Activated CD8-positive, alpha-beta T cell treated with anti-CD3 and anti-CD28 coated beads, Interleukin-2, amount 10 ng/mL, durations not matched to agents 7 days and 5 days (primary cell): ENCODE results near the gene ASCC1. TPM values are rescaled to one million over a fixed set of nuclear protein-coding genes. Genes with fewer than 3 reads are reported as not detected.

ENCODE experiments used
- ATAC-seq: fragments of 150-1000 bp; cut with Tn5 transposase; one replicate; pipeline ENCODE4 v1.10.0; 2021; ENCODE audit warnings: moderate library complexity
- CTCF ChIA-PET: fragments of 350-600 bp; sonication (Branson Sonifier 250); formaldehyde crosslinking; loops from one replicate; lab custom pipeline; 2021; ENCODE audit warnings: antibody characterized with exemption; lab: Charles Lee
- POLR2A ChIA-PET: fragments of 350-600 bp; sonication (Branson Sonifier 250); formaldehyde crosslinking; loops from one replicate; lab custom pipeline; 2021; ENCODE audit warnings: antibody characterized with exemption; lab: Charles Lee
- DNase-seq: peaks from one replicate; pipeline ENCODE4 v3.0.0-alpha.2; 2020
- H3K27ac Mint-ChIP-seq: one replicate; pipeline ENCODE4 v1.8.0; 2021; ENCODE audit warnings: mild to moderate bottlenecking, mixed read lengths
- H3K27me3 Mint-ChIP-seq: one replicate; pipeline ENCODE4 v1.8.0; 2021; ENCODE audit warnings: low read depth, mixed read lengths
- H3K36me3 Mint-ChIP-seq: one replicate; pipeline ENCODE4 v1.8.0; 2021; ENCODE audit warnings: low read depth, mixed read lengths
- H3K4me1 Mint-ChIP-seq: one replicate; pipeline ENCODE4 v1.8.0; 2021; ENCODE audit warnings: low read depth, mixed read lengths
- H3K4me3 Mint-ChIP-seq: one replicate; pipeline ENCODE4 v1.8.0; 2021; ENCODE audit warnings: mild to moderate bottlenecking, mixed read lengths
- H3K9me3 Mint-ChIP-seq: one replicate; pipeline ENCODE4 v1.8.0; 2022; ENCODE audit warnings: mixed read lengths; ENCODE audit not compliant: insufficient read depth
- total RNA-seq, 2 experiments: library from RNA; stranded (reverse); gene quantifications; one replicate each; pipeline ENCODE4 v1.2.3, GENCODE V29; 2021

The ASCC1 gene
- total RNA-seq, 2 experiments from 2014 or later = 34.8 to 40.3 TPM

DNA sequence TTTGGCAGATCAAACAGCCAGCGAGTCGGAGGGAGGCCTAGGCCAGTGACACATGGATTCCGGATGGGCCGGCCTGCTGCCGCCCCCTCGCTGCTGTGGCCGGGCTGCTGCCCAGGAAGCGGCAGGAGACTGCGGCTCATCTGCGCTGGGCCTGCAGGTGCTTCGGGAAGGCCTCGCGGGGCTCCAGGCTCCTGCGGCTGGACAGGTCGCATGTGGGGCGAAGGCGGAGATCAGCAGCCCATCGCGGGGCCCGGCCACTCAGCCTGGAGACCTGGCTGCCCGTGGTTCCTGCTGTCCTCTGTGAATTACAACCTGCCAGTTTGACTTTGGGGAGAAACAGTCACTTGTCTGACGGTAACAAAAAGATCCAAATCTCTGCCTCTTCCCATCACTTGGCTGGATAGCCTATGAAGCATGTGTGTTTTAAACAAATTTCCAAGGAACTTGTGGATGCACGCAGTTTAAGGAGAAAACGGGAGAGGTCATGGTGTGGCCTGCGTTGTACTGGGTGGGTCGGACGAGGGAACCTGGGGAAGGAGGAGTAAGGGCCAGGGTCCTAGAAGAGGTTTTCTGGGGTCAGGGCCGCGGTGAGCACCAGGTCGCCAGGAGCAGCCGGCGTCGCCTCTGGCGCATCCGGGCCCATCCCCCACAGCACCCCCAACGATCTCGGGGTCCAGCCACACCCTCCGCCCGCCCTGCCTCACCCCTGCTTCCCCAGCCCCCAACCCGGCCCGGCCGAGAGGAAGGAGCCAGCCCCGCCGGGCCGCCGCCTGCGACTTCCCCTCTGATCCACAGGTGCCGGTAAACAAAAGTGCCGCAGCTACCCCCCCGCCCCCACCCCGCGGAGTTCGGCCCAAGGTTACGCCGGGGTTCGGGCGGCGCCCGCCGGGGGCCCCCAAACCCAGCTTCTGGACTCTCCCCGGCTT lies 129.3 kb downstream of the ASCC1 start:
- ChIA-PET POLR2A (interaction anchor here (0.8 to 3.5 kb wide), 8 partner anchors 10 to 234 kb away, joined by 3 to 51 read pairs (median 6); partner anchors contain the start of genes ANAPC16 and ASCC1), CTCF (interaction anchor here (1.1 to 1.9 kb wide), 4 partner anchors 10 to 253 kb away, joined by 3 to 13 read pairs (median 5); no protein-coding TSS in a partner anchor)
- Mint-ChIP-seq H3K36me3 (peaks cover 49% of the 10 kb centered on the region), H3K4me3 (peak overlapping the region; percentile 87), H3K9me3 (no peaks in the 10 kb centered on the region), H3K4me1 (peaks cover 68% of the 10 kb centered on the region), H3K27ac (peak overlapping the region; percentile 94), H3K27me3 (no peaks in the 10 kb centered on the region)
- DNase-seq (peak; percentile 82), ATAC-seq (peak; percentile 18)

- peak; percentile 41 for DNase-seq
- Mint-ChIP-seq H3K9me3 (no peaks in the 10 kb centered on the region), H3K27me3 (no peaks in the 10 kb centered on the region), H3K36me3 (peaks cover 53% of the 10 kb centered on the region), H3K27ac (peak overlapping the region; percentile 94), H3K4me1 (peaks cover 75% of the 10 kb centered on the region), H3K4me3 (peak overlapping the region; percentile 87)
- ATAC-seq = no peak
- POLR2A ChIA-PET = interaction anchor here (0.8 to 3.0 kb wide), 5 partner anchors 22 to 236 kb away, joined by 3 to 15 read pairs (median 4); no protein-coding TSS in a partner anchor
- CTCF ChIA-PET = interaction anchor here (1.0 to 1.3 kb wide), 4 partner anchors 9 to 248 kb away, joined by 3 to 13 read pairs (median 3); no protein-coding TSS in a partner anchor
Measured at GRCh38 chr10:72085864-72086465, 130.1 kb downstream of the ASCC1 start.

- POLR2A ChIA-PET = interaction anchor here (0.9 to 3.0 kb wide), 5 partner anchors 23 to 237 kb away, joined by 3 to 15 read pairs (median 4); no protein-coding TSS in a partner anchor
- Mint-ChIP-seq H3K4me1 (peaks cover 80% of the 10 kb centered on the region), H3K9me3 (no peaks in the 10 kb centered on the region), H3K4me3 (peak overlapping the region; percentile 87), H3K36me3 (peaks cover 54% of the 10 kb centered on the region), H3K27ac (peak overlapping the region; percentile 94), H3K27me3 (no peaks in the 10 kb centered on the region)
- CTCF ChIA-PET = interaction anchor here (0.7 to 1.5 kb wide), 7 partner anchors 15 to 252 kb away, joined by 3 to 13 read pairs (median 5); no protein-coding TSS in a partner anchor
- DNase-seq = no peak
- no peak for ATAC-seq
Measured at GRCh38 chr10:72085166-72085565, 130.9 kb downstream of the ASCC1 start.

DNA sequence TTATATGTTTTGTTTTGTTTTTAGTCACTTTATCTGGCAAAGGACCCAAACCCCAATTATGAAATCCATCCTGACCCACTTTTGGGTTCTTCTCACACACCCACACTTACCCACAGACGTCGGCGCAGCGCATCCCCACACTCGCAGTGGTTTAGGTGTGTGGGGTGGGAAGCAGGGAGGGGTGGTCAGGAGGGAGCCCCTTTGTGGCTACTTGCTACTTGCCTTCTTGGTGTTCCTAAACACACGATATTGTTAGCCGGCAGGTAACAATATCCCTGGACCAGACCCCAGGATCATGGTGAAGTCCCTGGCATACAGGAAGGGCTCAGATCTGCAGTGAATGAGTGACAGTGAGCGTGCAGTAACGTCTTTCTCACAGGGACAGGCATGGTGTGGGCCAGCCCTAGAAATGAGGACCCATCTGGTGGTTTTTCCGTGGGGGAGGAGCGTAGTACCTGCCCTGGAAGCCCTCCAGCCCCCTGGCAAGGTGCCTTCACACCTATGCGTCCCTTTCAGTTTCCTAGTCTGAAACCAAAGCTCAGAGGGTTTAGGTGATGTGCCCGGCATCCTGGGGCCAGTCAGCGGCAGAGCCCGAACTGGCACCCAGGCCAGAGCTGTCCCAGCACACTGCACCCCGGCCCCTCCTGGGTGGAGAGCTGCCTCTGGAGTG lies 132.2 kb downstream of the ASCC1 start:
- Mint-ChIP-seq H3K27me3 (no peaks in the 10 kb centered on the region), H3K4me1 (peaks cover 81% of the 10 kb centered on the region), H3K9me3 (no peaks in the 10 kb centered on the region), H3K36me3 (peaks cover 60% of the 10 kb centered on the region), H3K4me3 (peak overlapping the region; percentile 87), H3K27ac (peak overlapping the region; percentile 94)
- ChIA-PET POLR2A (interaction anchor here (0.5 to 3.0 kb wide), 3 partner anchors 24 to 217 kb away, joined by 3 to 15 read pairs (median 3); no protein-coding TSS in a partner anchor), CTCF (interaction anchor here (0.7 to 1.5 kb wide), 6 partner anchors 14 to 253 kb away, joined by 3 to 11 read pairs (median 4); partner anchors contain the start of gene ANAPC16)
- DNase-seq (peak; percentile 77), ATAC-seq (peak; percentile 10)

- DNase-seq (no peak), ATAC-seq (no peak)
- POLR2A ChIA-PET = interaction anchor here (0.5 to 3.0 kb wide), 3 partner anchors 25 to 138 kb away, joined by 3 to 15 read pairs (median 3); no protein-coding TSS in a partner anchor
- no peaks in the 10 kb centered on the region for H3K27me3 Mint-ChIP-seq
- H3K36me3 Mint-ChIP-seq = peaks cover 62% of the 10 kb centered on the region
- H3K4me1 Mint-ChIP-seq = peaks cover 83% of the 10 kb centered on the region
- peak overlapping the region; percentile 94 for H3K27ac Mint-ChIP-seq
- H3K4me3 Mint-ChIP-seq = peak overlapping the region; percentile 87
- H3K9me3 Mint-ChIP-seq = no peaks in the 10 kb centered on the region
- CTCF ChIA-PET = interaction anchor here (0.7 to 1.2 kb wide), 2 partner anchors 139 to 187 kb away, joined by 3 read pairs; no protein-coding TSS in a partner anchor
Measured at GRCh38 chr10:72082856-72083789, 133.0 kb downstream of the ASCC1 start.

DNA sequence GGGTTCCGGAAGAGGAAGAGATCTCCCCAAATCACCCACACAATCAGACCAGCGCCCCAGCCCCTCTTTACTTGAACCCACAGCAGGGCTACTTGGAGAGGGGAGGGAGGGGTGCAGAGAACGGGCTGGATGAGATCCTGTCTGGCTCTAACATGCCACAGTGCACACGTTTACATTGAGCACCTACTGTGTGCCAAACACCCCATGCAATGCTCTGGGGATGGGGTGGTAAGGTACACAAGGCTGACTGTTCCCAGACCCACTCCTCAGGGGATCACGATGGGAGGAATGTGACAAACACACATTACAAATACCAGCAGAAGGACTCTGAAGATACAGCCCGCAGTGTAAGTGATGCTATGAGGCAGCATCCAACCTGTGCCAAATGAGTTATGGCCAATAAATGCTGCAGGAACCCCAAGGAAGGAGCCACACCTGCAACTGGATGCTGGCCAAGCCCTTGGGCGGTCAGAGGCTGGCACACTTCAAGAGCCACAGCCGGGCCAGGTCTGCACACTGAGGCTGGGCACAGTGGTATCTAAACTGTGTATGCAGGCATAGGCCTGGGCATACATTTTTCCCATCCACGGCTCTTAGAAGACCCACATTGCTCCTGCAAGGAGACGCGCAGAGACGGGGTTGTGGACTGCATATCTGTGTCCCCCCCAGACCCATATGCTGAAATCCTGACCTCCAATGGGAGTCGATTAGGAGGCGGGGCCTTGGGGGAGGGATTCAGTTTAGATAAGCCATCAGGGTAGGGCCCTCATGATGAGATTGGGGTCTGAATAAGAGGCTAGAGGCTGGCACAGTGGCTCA lies 134.1 kb downstream of the ASCC1 start:
- Mint-ChIP-seq H3K9me3 (no peaks in the 10 kb centered on the region), H3K4me3 (no peak overlapping the region), H3K27ac (peak overlapping the region; percentile 71), H3K36me3 (peaks cover 67% of the 10 kb centered on the region), H3K27me3 (no peaks in the 10 kb centered on the region), H3K4me1 (peaks cover 92% of the 10 kb centered on the region)
- ChIA-PET POLR2A (no interaction called here), CTCF (no interaction called here)
- DNase-seq (no peak), ATAC-seq (no peak)

- Mint-ChIP-seq H3K4me3 (no peak overlapping the region), H3K9me3 (no peaks in the 10 kb centered on the region), H3K27ac (peak overlapping the region; percentile 71), H3K27me3 (no peaks in the 10 kb centered on the region), H3K36me3 (peaks cover 65% of the 10 kb centered on the region), H3K4me1 (peaks cover 91% of the 10 kb centered on the region)
- no peak for DNase-seq
- CTCF ChIA-PET = no interaction called here
- POLR2A ChIA-PET = interaction anchor here (0.7 kb wide), 1 partner anchor 294 kb away, joined by 3 read pairs; no protein-coding TSS in a partner anchor
- ATAC-seq = no peak
Measured at GRCh38 chr10:72081210-72081609, 134.9 kb downstream of the ASCC1 start.

GRCh38 chr10:72080042-72080975 lies 135.8 kb downstream of the ASCC1 start:
- peak overlapping the region; percentile 34 for H3K4me3 Mint-ChIP-seq
- no peaks in the 10 kb centered on the region for H3K27me3 Mint-ChIP-seq
- POLR2A ChIA-PET = interaction anchor here (0.7 to 1.8 kb wide), 2 partner anchors 8 to 295 kb away, joined by 3 to 13 read pairs; partner anchors contain the start of gene SPOCK2
- DNase-seq (no peak), ATAC-seq (no peak)
- peaks cover 91% of the 10 kb centered on the region for H3K4me1 Mint-ChIP-seq
- CTCF ChIA-PET = interaction anchor here (1.4 to 2.7 kb wide), 4 partner anchors 32 to 259 kb away, joined by 6 to 16 read pairs (median 8); no protein-coding TSS in a partner anchor
- peaks cover 60% of the 10 kb centered on the region for H3K36me3 Mint-ChIP-seq
- peak overlapping the region; percentile 82 for H3K27ac Mint-ChIP-seq
- H3K9me3 Mint-ChIP-seq = no peaks in the 10 kb centered on the region

- H3K9me3 Mint-ChIP-seq = no peaks in the 10 kb centered on the region
- peak; percentile 49 for ATAC-seq
- H3K27ac Mint-ChIP-seq = peak overlapping the region; percentile 82
- POLR2A ChIA-PET = interaction anchor here (0.8 to 1.8 kb wide), 2 partner anchors 9 to 20 kb away, joined by 4 to 13 read pairs; partner anchors contain the start of gene SPOCK2
- H3K4me1 Mint-ChIP-seq = peaks cover 91% of the 10 kb centered on the region
- no peaks in the 10 kb centered on the region for H3K27me3 Mint-ChIP-seq
- peaks cover 58% of the 10 kb centered on the region for H3K36me3 Mint-ChIP-seq
- peak overlapping the region; percentile 34 for H3K4me3 Mint-ChIP-seq
- peak; percentile 78 for DNase-seq
- CTCF ChIA-PET = interaction anchor here (0.9 to 2.7 kb wide), 9 partner anchors 8 to 260 kb away, joined by 3 to 16 read pairs (median 4); partner anchors contain the start of genes ANAPC16 and ASCC1
Measured at GRCh38 chr10:72079356-72079755, 136.7 kb downstream of the ASCC1 start.
